GM12892 (cell line): ENCODE measurements around the gene PLEKHA6.
"Not testable (repeated sequence)": the region's sequence is repeated elsewhere in the genome, so short reads cannot be mapped to it uniquely, and the experiment has no call there.

Experiments
- DNase-seq: peaks from one replicate; pipeline ENCODE4 v3.0.0; 2011; ENCODE audit not compliant: insufficient read length
- FAIRE-seq: peaks from 2 replicates; lab custom pipeline; 2011; peaks lifted over from hg19 to GRCh38; lab: Jason Lieb, UNC
- POLR2A ChIP-seq: IDR thresholded peaks from 2 replicates; pipeline ENCODE4 v1.6.1; 2011; ENCODE audit warnings: low read depth, low read length, control low read depth
- POLR2AphosphoS5 ChIP-seq: IDR thresholded peaks from 2 replicates; pipeline ENCODE4 v1.6.1; 2011; ENCODE audit warnings: low read depth, low read length, control low read depth
- TAF1 ChIP-seq: IDR thresholded peaks from 2 replicates; pipeline ENCODE4 v1.6.1; 2011; ENCODE audit warnings: low read depth, mild to moderate bottlenecking, control low read depth, low read length, borderline replicate concordance

The PLEKHA6 gene

DNA sequence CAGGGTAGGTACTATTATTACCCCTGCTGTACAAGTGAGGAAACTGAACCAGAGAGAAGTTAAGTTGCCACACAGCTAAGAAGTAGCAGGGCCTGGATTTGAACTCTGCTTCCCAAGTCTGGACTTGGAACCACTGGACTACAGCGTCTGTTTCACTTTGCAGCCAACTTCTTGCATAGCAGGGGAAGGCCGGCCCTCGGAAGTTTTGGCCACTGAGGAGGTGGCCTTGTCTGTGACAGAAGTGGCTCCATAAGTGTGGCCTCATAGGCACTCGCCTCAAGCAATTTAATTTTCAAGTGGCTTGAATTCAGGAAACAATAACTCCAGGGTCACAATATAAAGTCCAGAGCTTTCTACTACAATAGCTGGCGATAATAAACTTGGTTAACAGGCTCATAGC lies 41.4 kb downstream of the PLEKHA6 start:
- FAIRE-seq (no peak), DNase-seq (no peak)
- TF ChIP-seq POLR2AphosphoS5 (no peak), POLR2A (no peak), TAF1 (no peak)

GRCh38 chr1:204317170-204317569 lies 42.6 kb downstream of the PLEKHA6 start:
- FAIRE-seq (no peak), DNase-seq (no peak)
- TF ChIP-seq POLR2AphosphoS5 (no peak), POLR2A (no peak), TAF1 (no peak)

DNA sequence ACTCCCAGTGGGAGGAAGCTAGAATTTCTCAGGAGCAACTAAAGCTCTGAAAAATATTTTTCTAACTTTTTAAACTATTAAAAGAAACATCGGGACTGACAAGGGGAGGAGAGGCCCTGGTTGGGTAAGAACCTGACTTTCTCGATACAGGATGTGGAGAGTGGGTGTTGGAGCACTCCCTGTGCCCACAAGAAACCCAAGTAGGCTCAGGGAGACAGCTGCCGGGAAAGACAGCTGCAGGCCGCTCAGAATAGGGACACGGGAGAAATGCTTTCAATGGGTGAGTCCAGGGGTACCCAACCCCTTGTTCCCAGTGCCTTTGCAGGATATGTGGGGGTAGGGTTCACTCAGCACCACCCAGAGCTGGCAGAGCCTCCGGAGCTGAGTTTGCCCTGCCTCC lies 43.6 kb downstream of the PLEKHA6 start:
- TF ChIP-seq TAF1 (no peak), POLR2A (no peak), POLR2AphosphoS5 (no peak)
- DNase-seq = no peak
- no peak for FAIRE-seq

- no peak for FAIRE-seq
- no peak for DNase-seq
- no peak for TF ChIP-seq POLR2A
- no peak for TF ChIP-seq TAF1
- TF ChIP-seq POLR2AphosphoS5 = no peak
These were observed 44.7 kb downstream of the PLEKHA6 start for GRCh38 chr1:204314893-204315658.

DNA sequence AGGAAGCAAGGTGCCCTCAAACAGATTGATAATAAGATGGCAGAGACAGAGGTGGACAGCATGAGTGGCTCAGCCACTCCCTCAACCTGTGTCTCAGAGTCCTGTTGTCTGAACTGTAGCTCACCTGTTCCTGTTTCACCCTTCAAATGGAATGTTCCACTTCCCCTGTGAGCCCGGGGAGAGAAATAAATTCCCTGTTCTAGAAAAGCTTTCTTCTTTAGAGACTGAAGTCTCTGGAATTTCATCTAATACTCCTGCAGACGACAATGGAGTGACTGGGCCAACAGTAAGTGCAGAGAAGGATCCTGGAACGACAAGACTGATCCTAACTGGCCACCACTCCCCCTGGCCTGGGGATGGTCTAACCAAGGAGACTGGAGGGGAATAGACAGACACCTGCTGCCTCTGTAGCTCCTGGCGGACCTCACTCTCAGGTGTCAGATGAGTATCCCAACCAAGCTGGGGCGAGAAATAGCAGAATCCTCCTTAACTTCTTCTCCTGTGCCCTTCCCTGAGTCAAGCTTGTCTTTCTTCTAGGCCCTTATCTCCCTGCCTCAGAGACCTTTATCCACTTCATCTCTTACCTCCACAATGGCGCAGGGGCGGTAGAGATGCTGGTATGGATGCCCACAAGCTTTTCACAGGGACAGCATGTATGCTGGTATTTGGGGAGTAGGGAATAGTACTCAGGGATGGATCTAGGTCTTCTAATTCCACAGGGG lies 45.4 kb downstream of the PLEKHA6 start:
- DNase-seq (no peak), FAIRE-seq (no peak)
- no peak for TF ChIP-seq POLR2A
- TF ChIP-seq TAF1 = no peak
- no peak for TF ChIP-seq POLR2AphosphoS5

- DNase-seq = no peak
- no peak for FAIRE-seq
- TF ChIP-seq POLR2A = no peak
- TF ChIP-seq TAF1 = no peak
- TF ChIP-seq POLR2AphosphoS5 = no peak
These were observed 46.1 kb downstream of the PLEKHA6 start for GRCh38 chr1:204313675-204314074.

GRCh38 chr1:204310970-204311369 lies 48.8 kb downstream of the PLEKHA6 start:
- not testable (repeated sequence) for DNase-seq, FAIRE-seq

DNA sequence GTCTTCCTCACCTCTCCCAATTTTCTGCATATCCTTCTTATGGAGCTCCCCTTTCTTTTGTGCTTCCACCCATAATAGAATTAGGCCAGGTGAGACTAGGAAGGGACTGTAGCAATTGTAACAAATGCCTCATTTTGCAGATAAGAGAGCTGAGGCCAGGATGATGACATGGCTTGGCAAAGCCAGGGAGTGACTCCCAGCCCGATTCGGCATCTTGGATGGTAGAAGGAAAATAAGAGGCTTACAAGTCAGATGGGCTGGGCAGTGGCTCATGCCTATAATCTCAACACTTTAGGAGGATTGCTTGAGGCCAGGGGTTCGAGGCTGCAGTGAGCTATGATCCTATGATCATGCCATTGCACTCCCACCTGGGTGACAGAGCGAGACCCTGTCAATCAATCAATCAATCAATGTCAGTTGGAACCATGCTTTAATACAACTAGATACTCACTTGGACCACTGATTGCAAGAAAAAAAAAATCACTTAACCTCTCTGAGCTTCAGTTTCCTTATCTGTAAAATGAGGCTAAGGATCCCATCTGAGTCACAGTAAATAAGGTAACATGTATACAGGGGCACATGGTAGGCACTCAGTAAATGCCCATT lies 51.6 kb downstream of the PLEKHA6 start:
- TF ChIP-seq POLR2A = no peak
- no peak for TF ChIP-seq TAF1
- no peak for TF ChIP-seq POLR2AphosphoS5
- DNase-seq (no peak), FAIRE-seq (no peak)

- TF ChIP-seq POLR2AphosphoS5 = no peak
- no peak for TF ChIP-seq TAF1
- TF ChIP-seq POLR2A = no peak
- DNase-seq = no peak
- FAIRE-seq = no peak
These were observed 52.3 kb downstream of the PLEKHA6 start for GRCh38 chr1:204307334-204307883.

DNA sequence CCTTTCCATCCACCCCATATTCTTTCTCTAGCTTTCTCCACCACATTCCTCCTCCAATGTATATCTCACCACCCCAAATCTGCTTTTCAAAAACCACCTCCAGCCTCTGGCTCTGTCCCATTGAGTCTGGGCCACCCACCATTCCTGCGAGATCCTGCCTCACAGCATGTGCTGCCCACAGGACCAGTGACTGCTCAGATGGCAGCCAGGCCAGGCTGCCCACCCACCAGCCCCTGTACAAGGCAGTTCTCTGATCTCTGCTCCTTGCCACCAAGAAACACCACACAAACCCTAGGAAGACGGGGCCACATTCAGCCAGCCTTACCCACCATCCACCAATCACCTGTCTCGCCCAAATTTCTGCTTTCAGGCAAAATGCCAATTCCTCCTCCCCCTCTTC lies 53.7 kb downstream of the PLEKHA6 start:
- TF ChIP-seq POLR2AphosphoS5 (no peak), POLR2A (no peak), TAF1 (no peak)
- no peak for DNase-seq

DNA sequence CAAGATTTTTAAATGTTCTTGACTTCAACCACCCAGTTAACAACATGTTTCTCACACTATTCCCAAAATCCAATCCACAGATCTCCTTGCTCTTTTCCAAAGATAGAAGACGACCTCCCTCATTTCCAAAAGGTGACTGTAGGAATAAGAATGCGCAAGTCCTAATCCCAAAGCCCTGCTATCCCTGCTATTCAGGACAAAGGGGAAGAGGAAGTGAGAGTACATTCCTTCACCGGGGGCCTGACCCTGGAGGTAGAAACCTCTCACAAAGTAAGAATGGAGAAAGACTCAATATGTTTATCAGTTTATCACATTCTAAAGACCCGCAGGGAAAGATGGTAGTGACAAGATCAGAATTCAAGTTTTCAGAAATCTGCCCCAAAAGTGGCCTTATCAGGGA lies 55.7 kb downstream of the PLEKHA6 start:
- FAIRE-seq (no peak), DNase-seq (no peak)
- no peak for TF ChIP-seq POLR2A
- TF ChIP-seq POLR2AphosphoS5 = no peak
- no peak for TF ChIP-seq TAF1

More for the DNA sequence above, 53.7 kb downstream of the PLEKHA6 start:
- no peak for FAIRE-seq
